HCT116 (cell line): ENCODE data around the gene PCDHGB3. TPM values are rescaled to one million over a fixed set of nuclear protein-coding genes. Genes with fewer than 3 reads are reported as not detected.

Source experiments
- ATAC-seq: fragments of 200-7000 bp; cut with Tn5 transposase; 2 replicates; pipeline ENCODE4 v1.9.1; 2020; ENCODE audit warnings: mild to moderate bottlenecking, moderate library complexity
- BruUV-seq: library from RNA; stranded (reverse); fragments of 400-500 nt; replicated peaks from 2 replicates; lab custom pipeline; 2021; lab: Mats Ljungman, UMichigan
- CTCF ChIA-PET: fragments of 300-600 bp; sonication (Branson Sonifier 250); formaldehyde crosslinking; loops from one replicate; lab custom pipeline; 2021; ENCODE audit warnings: antibody characterized with exemption; lab: Charles Lee
- POLR2A ChIA-PET: fragments of 300-600, 350-600 bp; sonication (Branson Sonifier 250); formaldehyde crosslinking; loops from one replicate; lab custom pipeline; 2021; ENCODE audit warnings: antibody characterized with exemption; lab: Charles Lee
- RAD21 ChIA-PET, 2 experiments: fragments of 300-600 bp; sonication (Branson Sonifier 250); formaldehyde crosslinking; loops; one replicate each; lab custom pipeline; 2023; ENCODE audit warnings: low total read pairs in 2 of 2; ENCODE audit not compliant: uncharacterized antibody in 2 of 2, unreplicated experiment in 2 of 2, low non-redundant PET in 1 of 2; lab: Charles Lee
- DNase-seq: peaks from one replicate; pipeline ENCODE4 v3.0.0-alpha.2; 2010; ENCODE audit warnings: low read depth, low spot score
- H2AFZ ChIP-seq: fragments of 200-600 bp; shearing (Covaris generic), sonication (generic); 2 replicates; pipeline ENCODE4 v1.6.1; 2017; ENCODE audit warnings: low read depth, mixed run types, mixed read lengths, antibody characterized with exemption, low read length; ENCODE audit not compliant: poor library complexity, severe bottlenecking
- H3K27ac ChIP-seq: 2 replicates; pipeline ENCODE4 v1.5.1; 2012; ENCODE audit warnings: low read depth, low read length
- H3K27me3 ChIP-seq: fragments of 200-600 bp; sonication (generic); 2 replicates; pipeline ENCODE4 v1.6.1; 2016; ENCODE audit warnings: mixed run types, low read length, mixed read lengths; ENCODE audit not compliant: insufficient read depth
- H3K36me3 ChIP-seq, 2 experiments: fragments of 200-500 bp in 1 of 2; fragments of 200-600 bp in 1 of 2; sonication (Bioruptor generic) in 1 of 2; sonication (generic) in 1 of 2; 2 replicates each; pipeline versions ENCODE4 v1.5.1 to v1.6.1; 2014 to 2016; ENCODE audit warnings: low read length in 2 of 2, inconsistent platforms in 1 of 2, mixed read lengths in 1 of 2, mixed run types in 1 of 2; ENCODE audit not compliant: insufficient read depth in 2 of 2, control insufficient read depth in 1 of 2
- H3K4me1 ChIP-seq, 2 experiments: fragments of 200-600 bp in 1 of 2; sonication (generic) in 1 of 2; 2 replicates each; pipeline versions ENCODE4 v1.5.1 to v1.6.1; 2012 to 2017; ENCODE audit warnings: low read length in 2 of 2, inconsistent platforms in 1 of 2, mild to moderate bottlenecking in 1 of 2, mixed read lengths in 1 of 2, mixed run types in 1 of 2, moderate library complexity in 1 of 2; ENCODE audit not compliant: insufficient read depth in 2 of 2, control insufficient read depth in 1 of 2
- H3K4me2 ChIP-seq: fragments of 200-600 bp; sonication (generic); 2 replicates; pipeline ENCODE4 v1.6.1; 2017; ENCODE audit warnings: mixed run types, low read length, mixed read lengths
- H3K4me3 ChIP-seq, 2 experiments: fragments of 200-600 bp in 1 of 2; sonication (generic) in 1 of 2; replicated peaks in 1 of 2; 2 replicates each; pipeline ENCODE4 v1.5.1; 2011 to 2016; ENCODE audit warnings: low read length in 2 of 2, control low read depth in 1 of 2, low read depth in 1 of 2, mild to moderate bottlenecking in 1 of 2, mixed read lengths in 1 of 2, mixed run types in 1 of 2
- H3K79me2 ChIP-seq: fragments of 200-600 bp; sonication (generic); 2 replicates; pipeline ENCODE4 v1.6.1; 2017; ENCODE audit warnings: mild to moderate bottlenecking, mixed run types, low read length, moderate library complexity, mixed read lengths; ENCODE audit not compliant: insufficient read depth
- H3K9ac ChIP-seq: fragments of 200-600 bp; sonication (generic); 2 replicates; pipeline ENCODE4 v1.6.1; 2016; ENCODE audit warnings: low read length, mixed read lengths
- H3K9me2 ChIP-seq: fragments of 200-600 bp; sonication (generic), shearing (Covaris generic); 2 replicates; pipeline ENCODE4 v1.6.1; 2017; ENCODE audit warnings: mixed run types, mild to moderate bottlenecking, moderate library complexity; ENCODE audit not compliant: insufficient read depth
- H3K9me3 ChIP-seq, 2 experiments: fragments of 200-500 bp in 1 of 2; fragments of 200-600 bp in 1 of 2; sonication (Bioruptor generic) in 1 of 2; sonication (generic) in 1 of 2; 2 replicates each; pipeline ENCODE4 v1.6.1; 2014 to 2017; ENCODE audit warnings: low read length in 2 of 2, mixed read lengths in 2 of 2, inconsistent platforms in 1 of 2, low read depth in 1 of 2, mild to moderate bottlenecking in 1 of 2, mixed run types in 1 of 2, moderate library complexity in 1 of 2; ENCODE audit not compliant: control insufficient read depth in 1 of 2, insufficient read depth in 1 of 2
- H4K20me1 ChIP-seq: fragments of 200-600 bp; sonication (generic), shearing (Covaris generic); 2 replicates; pipeline ENCODE4 v1.6.1; 2017; ENCODE audit warnings: mixed run types, mild to moderate bottlenecking, moderate library complexity; ENCODE audit not compliant: insufficient read depth
- ATF3 ChIP-seq: IDR thresholded peaks from 2 replicates; pipeline ENCODE4 v1.6.1; 2012
- CBX3 ChIP-seq: IDR thresholded peaks from 2 replicates; pipeline ENCODE4 v1.6.1; 2012; ENCODE audit warnings: low read depth
- CEBPB ChIP-seq: IDR thresholded peaks from 2 replicates; pipeline ENCODE4 v1.6.1; 2012; ENCODE audit warnings: low read depth
- CTCF ChIP-seq, 3 experiments: fragments of 200-600 bp in 1 of 3; sonication (generic) in 1 of 3; IDR thresholded peaks in 2 of 3; conservative IDR thresholded peaks in 1 of 3; 2 replicates each; pipeline ENCODE4 v1.5.1; 2012 to 2017; ENCODE audit warnings: low read depth in 2 of 3, low read length in 2 of 3, antibody characterized with exemption in 1 of 3, borderline replicate concordance in 1 of 3, control low read depth in 1 of 3, mild to moderate bottlenecking in 1 of 3, mixed read lengths in 1 of 3, mixed run types in 1 of 3, moderate library complexity in 1 of 3; ENCODE audit not compliant: insufficient read depth in 1 of 3
- EGR1 ChIP-seq: IDR thresholded peaks from 2 replicates; pipeline ENCODE4 v1.6.1; 2012; ENCODE audit warnings: low read depth
- EZH2 ChIP-seq: fragments of 200-600 bp; sonication (generic); IDR thresholded peaks from 2 replicates; pipeline ENCODE4 v1.6.1; 2017; ENCODE audit warnings: antibody characterized with exemption, mixed run types
- FOSL1 ChIP-seq: IDR thresholded peaks from 2 replicates; pipeline ENCODE4 v1.6.1; 2012; ENCODE audit warnings: low read depth
- JUND ChIP-seq: IDR thresholded peaks from 2 replicates; pipeline ENCODE4 v1.6.1; 2012
- POLR2A ChIP-seq: IDR thresholded peaks from 2 replicates; pipeline ENCODE4 v1.7.0; 2011; ENCODE audit warnings: borderline replicate concordance; ENCODE audit not compliant: insufficient read depth, insufficient read length; ENCODE audit errors: extremely low read depth
- RAD21 ChIP-seq: IDR thresholded peaks from 2 replicates; pipeline ENCODE4 v1.6.1; 2012; ENCODE audit warnings: low read depth, mild to moderate bottlenecking
- SP1 ChIP-seq: IDR thresholded peaks from 2 replicates; pipeline ENCODE4 v1.6.1; 2012; ENCODE audit warnings: low read depth
- SRF ChIP-seq: IDR thresholded peaks from 2 replicates; pipeline ENCODE4 v1.6.1; 2012; ENCODE audit warnings: low read depth
- intact Hi-C: fragments of 100-400 bp; cut with micrococcal nuclease; formaldehyde crosslinking; loops from 2 replicates; pipeline ENCODE4 v1.10.0; 2022
- total RNA-seq: library from RNA; stranded (reverse); gene quantifications from one replicate; pipeline ENCODE4 v1.2.1, GENCODE V29; 2021; ENCODE audit not compliant: unreplicated experiment

PCDHGB3 gene
- total RNA-seq, 1 experiment from 2014 or later, result 0.10 TPM

GRCh38 chr5:141343242-141343952 is 26.6 kb upstream of the PCDHGB3 start, which contains the start of gene PCDHGA3:
Gene PCDHGA3, plus strand, starts transcription at chr5:141343829. Its CDS starts 205 bp downstream, at chr5:141344034.
- Histone ChIP-seq H3K79me2 (no peaks in the 10 kb centered on the region), H3K4me1 (no peaks in the 10 kb centered on the region), H3K27me3 (no peaks in the 10 kb centered on the region), H4K20me1 (no peaks in the 10 kb centered on the region), H2AFZ (no peak within 1 kb of the TSS), H3K36me3 (no peaks in the 10 kb centered on the region), H3K9ac (no peak within 1 kb of the TSS), H3K9me3 (peaks cover 4% of the 10 kb centered on the region in 2 experiments; a peak in 2 of 4 replicates), H3K9me2 (no peaks in the 10 kb centered on the region), H3K4me3 (no peak within 1 kb of the TSS), H3K4me2 (no peak within 1 kb of the TSS), H3K27ac (no peak within 1 kb of the TSS)
- ATAC-seq (no peak), DNase-seq (no peak)
- intact Hi-C loops, result no loop called here
- CTCF ChIA-PET, result no interaction called here
- no TSS peak for BruUV-seq
- RAD21 ChIA-PET, result no interaction called here
- POLR2A ChIA-PET, result no interaction called here
- no peak for TF ChIP-seq FOSL1
- peak; percentile 19; the same call in 1 of the 2 replicates for TF ChIP-seq RAD21
- TF ChIP-seq CTCF (IDR thresholded peaks at IDR 0.05 in 2 of 3, conservative IDR thresholded peaks at IDR 0.05 in 1 of 3; ENCODE audit: borderline replicate concordance in 1 of 3, insufficient read depth in 1 of 3, low read depth in 2 of 3, low read length in 2 of 3), result peak in 2 of 3 experiments; percentile 15 to 31; a peak in 2 of 6 replicates

- no peaks in the 10 kb centered on the region for H4K20me1 ChIP-seq
- peaks cover 4% of the 10 kb centered on the region in 2 experiments; a peak in 2 of 4 replicates for H3K9me3 ChIP-seq
- DNase-seq (no peak), ATAC-seq (no peak)
- RAD21 ChIA-PET, result no interaction called here
- no peaks in the 10 kb centered on the region for H3K27me3 ChIP-seq
- no TSS peak for BruUV-seq
- H3K4me1 ChIP-seq, result no peaks in the 10 kb centered on the region
- no peak overlapping the region for H3K4me3 ChIP-seq
- H3K9ac ChIP-seq, result no peak overlapping the region
- CTCF ChIA-PET, result no interaction called here
- no peak overlapping the region for H3K4me2 ChIP-seq
- H3K36me3 ChIP-seq, result no peaks in the 10 kb centered on the region
- H3K79me2 ChIP-seq, result no peaks in the 10 kb centered on the region
- intact Hi-C loops, result no loop called here
- no peaks in the 10 kb centered on the region for H3K9me2 ChIP-seq
- POLR2A ChIA-PET, result no interaction called here
- no peak overlapping the region for H2AFZ ChIP-seq
- H3K27ac ChIP-seq, result no peak overlapping the region
- no peak for TF ChIP-seq CBX3
- TF ChIP-seq JUND, result no peak
- TF ChIP-seq CEBPB, result no peak
- no peak for TF ChIP-seq EGR1
- no peak for TF ChIP-seq CTCF (IDR thresholded peaks at IDR 0.05 in 2 of 3, conservative IDR thresholded peaks at IDR 0.05 in 1 of 3; ENCODE audit: borderline replicate concordance in 1 of 3, insufficient read depth in 1 of 3, low read depth in 2 of 3, low read length in 2 of 3)
- no peak for TF ChIP-seq EZH2
- no peak for TF ChIP-seq RAD21
- no peak for TF ChIP-seq ATF3
- no peak for TF ChIP-seq SP1
- no peak for TF ChIP-seq POLR2A
- no peak for TF ChIP-seq SRF
Measured at GRCh38 chr5:141343953-141344463, 26.0 kb upstream of the PCDHGB3 start.
